Neural crest cell (in vitro differentiated cells): ENCODE measurements around the gene RARB. TPM values are rescaled to one million over a fixed set of nuclear protein-coding genes. Genes with fewer than 3 reads are reported as not detected.

Experiments used
- DNase-seq: peaks from one replicate; pipeline ENCODE4 v3.0.0; 2021; ENCODE audit warnings: low read depth, mixed read lengths, low spot score
- H3K27ac Mint-ChIP-seq: one replicate; pipeline ENCODE4 v1.8.0; 2021; ENCODE audit warnings: mild to moderate bottlenecking, mixed read lengths; ENCODE audit not compliant: unreplicated experiment
- H3K27me3 Mint-ChIP-seq: 2 replicates; pipeline ENCODE4 v1.8.0; 2021; ENCODE audit warnings: low read depth, mild to moderate bottlenecking, mixed read lengths
- H3K36me3 Mint-ChIP-seq: 2 replicates; pipeline ENCODE4 v1.8.0; 2021; ENCODE audit warnings: low read depth, mild to moderate bottlenecking, mixed read lengths
- H3K4me1 Mint-ChIP-seq: 2 replicates; pipeline ENCODE4 v1.8.0; 2021; ENCODE audit warnings: mixed read lengths
- H3K4me3 Mint-ChIP-seq: one replicate; pipeline ENCODE4 v1.8.0; 2021; ENCODE audit warnings: mild to moderate bottlenecking, mixed read lengths
- H3K9me3 Mint-ChIP-seq: 2 replicates; pipeline ENCODE4 v1.8.0; 2021; ENCODE audit warnings: mixed read lengths
- CTCF ChIP-seq: fragments of 200-600 bp; sonication (generic); conservative IDR thresholded peaks from 2 replicates; pipeline ENCODE4 v1.5.0; 2021; ENCODE audit warnings: antibody characterized with exemption, mild to moderate bottlenecking
- total RNA-seq: library from RNA; stranded (reverse); gene quantifications from 2 replicates; pipeline ENCODE4 v1.2.1, GENCODE V29; 2021

Gene RARB
- total RNA-seq, 1 donor from 2014 or later: 0.98 TPM

- no peak for DNase-seq
- no peak overlapping the region for H3K4me3 Mint-ChIP-seq
Observed at GRCh38 chr3:25502233-25502632, 74.2 kb downstream of the RARB start.

GRCh38 chr3:25503898-25504301 lies 75.8 kb downstream of the RARB start:
- Mint-ChIP-seq H3K36me3 (peaks cover 6% of the 10 kb centered on the region), H3K4me1 (peaks cover 29% of the 10 kb centered on the region), H3K27me3 (no peaks in the 10 kb centered on the region), H3K4me3 (no peak overlapping the region), H3K27ac (no peak overlapping the region), H3K9me3 (peaks cover 10% of the 10 kb centered on the region)
- no peak for DNase-seq
- no peak for TF ChIP-seq CTCF

More at GRCh38 chr3:25502233-25502632, 74.2 kb downstream of the RARB start:
- H3K27me3 Mint-ChIP-seq: no peaks in the 10 kb centered on the region
- peaks cover 13% of the 10 kb centered on the region for H3K4me1 Mint-ChIP-seq
- no peak overlapping the region for H3K27ac Mint-ChIP-seq
- H3K9me3 Mint-ChIP-seq: peaks cover 15% of the 10 kb centered on the region
- TF ChIP-seq CTCF: no peak
- peaks cover 11% of the 10 kb centered on the region for H3K36me3 Mint-ChIP-seq

- DNase-seq: no peak
- H3K27me3 Mint-ChIP-seq: no peaks in the 10 kb centered on the region
- H3K36me3 Mint-ChIP-seq: no peaks in the 10 kb centered on the region
- H3K9me3 Mint-ChIP-seq: peaks cover 5% of the 10 kb centered on the region
- H3K4me3 Mint-ChIP-seq: no peak overlapping the region
- no peak for TF ChIP-seq CTCF
- no peak overlapping the region for H3K27ac Mint-ChIP-seq
- peaks cover 39% of the 10 kb centered on the region for H3K4me1 Mint-ChIP-seq
Observed at GRCh38 chr3:25505581-25505980, 77.5 kb downstream of the RARB start.

- DNase-seq: no peak
- Mint-ChIP-seq H3K27me3 (no peaks in the 10 kb centered on the region), H3K27ac (no peak overlapping the region), H3K4me3 (no peak overlapping the region), H3K9me3 (peaks cover 5% of the 10 kb centered on the region), H3K4me1 (peaks cover 39% of the 10 kb centered on the region), H3K36me3 (no peaks in the 10 kb centered on the region)
- TF ChIP-seq CTCF: no peak
Observed at GRCh38 chr3:25507811-25508210, 79.7 kb downstream of the RARB start.

- H3K27ac Mint-ChIP-seq: no peak overlapping the region
- H3K36me3 Mint-ChIP-seq: no peaks in the 10 kb centered on the region
Observed at GRCh38 chr3:25508433-25508832, 80.4 kb downstream of the RARB start.

More at GRCh38 chr3:25508433-25508832, 80.4 kb downstream of the RARB start:
- TF ChIP-seq CTCF: no peak
- Mint-ChIP-seq H3K9me3 (peaks cover 5% of the 10 kb centered on the region), H3K4me3 (no peak overlapping the region), H3K4me1 (peaks cover 40% of the 10 kb centered on the region), H3K27me3 (no peaks in the 10 kb centered on the region)
- DNase-seq: no peak
